Uterine smooth muscle cell (primary cell): ENCODE results near the gene SRSF12. TPM values are rescaled to one million over a fixed set of nuclear protein-coding genes. Genes with fewer than 3 reads are reported as not detected.

ENCODE experiments used
- total RNA-seq: library from RNA; depleted of rRNA; stranded (reverse); fragments of >200 nt; gene quantifications from 2 replicates; pipeline ENCODE4 v1.2.3, GENCODE V29; 2014

The SRSF12 gene
- total RNA-seq: 0.11 and 0.12 TPM in 2 replicates

GRCh38 chr6:89117211-89118108, at the start of gene SRSF12:
Gene SRSF12 (minus strand): TSS chr6:89118071. CDS start chr6:89117887, 184 bp downstream.

GRCh38 chr6:89145956-89146717, 28.3 kb upstream of the SRSF12 start, which contains the start of gene PM20D2:
Gene PM20D2 (plus strand): TSS chr6:89146055. CDS start chr6:89146145, 90 bp downstream.

GRCh38 chr6:89080281-89081128, 37.4 kb downstream of the SRSF12 start, which contains the start of gene PNRC1:
Gene PNRC1 (plus strand): TSS chr6:89080751. CDS start chr6:89080895, 144 bp downstream.

Other genes with a start within 250 kb of the SRSF12 start
- gene RNGTT, start 154.5 kb downstream of the SRSF12 start, total RNA-seq: 32.3 and 32.4 TPM in 2 replicates
- 19.1 and 47.4 TPM in 2 replicates for gene PNRC1, start 37.3 kb downstream of the SRSF12 start, total RNA-seq
- gene PM20D2, start 28.0 kb upstream of the SRSF12 start, total RNA-seq: 6.5 and 8.2 TPM in 2 replicates
- not detected in 2 replicates for gene GABRR1, start 99.3 kb upstream of the SRSF12 start, total RNA-seq
- gene GABRR2, start 197.2 kb upstream of the SRSF12 start, total RNA-seq: 0.11 and 0.12 TPM in 2 replicates
- 34.8 and 36.5 TPM in 2 replicates for gene UBE2J1, start 234.7 kb upstream of the SRSF12 start, total RNA-seq